ENCODE data around the gene ELP5. TPM values are rescaled to one million over a fixed set of nuclear protein-coding genes. Genes with fewer than 3 reads are reported as not detected.

ELP5 gene
- total RNA-seq, 1 donor from 2014 or later, result 106 TPM

GRCh38 chr17:7217113-7217987 lies 34.7 kb upstream of the ELP5 start:
- Histone ChIP-seq H3K4me3 (peak overlapping the region; percentile 58 to 76), H3K36me3 (peaks cover 4 to 6% of the 10 kb centered on the region in 2 donors), H3K27me3 (no peaks in the 10 kb centered on the region), H3K4me1 (peaks cover 23 to 40% of the 10 kb centered on the region in 2 donors), H3K27ac (peak overlapping the region; percentile 96 to 100), H3K9me3 (no peaks in the 10 kb centered on the region)
- intact Hi-C loops (cut with DNase I), result loop anchor here (10.0 kb wide), 1 partner anchor 617 kb away; the partner anchor contains the start of gene KDM6B
- no peak for DNase-seq (ENCODE audit: low spot score in 2 of 2)
- TF ChIP-seq CTCF (IDR thresholded peaks at IDR 0.05), result no peak

GRCh38 chr17:7218166-7218565 lies 33.8 kb upstream of the ELP5 start:
- DNase-seq (ENCODE audit: low spot score in 2 of 2), result no peak
- Histone ChIP-seq H3K36me3 (peaks cover 13 to 14% of the 10 kb centered on the region in 2 donors), H3K4me1 (peaks cover 23 to 40% of the 10 kb centered on the region in 2 donors), H3K27ac (peak overlapping the region; percentile 96 to 100), H3K9me3 (no peaks in the 10 kb centered on the region), H3K27me3 (no peaks in the 10 kb centered on the region), H3K4me3 (peak overlapping the region in 1 of 2 donors; percentile 76)
- intact Hi-C loops (cut with DNase I), result loop anchor here (10.0 kb wide), 1 partner anchor 617 kb away; the partner anchor contains the start of gene KDM6B
- TF ChIP-seq CTCF (IDR thresholded peaks at IDR 0.05), result no peak

- no peak for TF ChIP-seq CTCF (IDR thresholded peaks at IDR 0.05)
- DNase-seq (ENCODE audit: low spot score in 2 of 2), result no peak
- Histone ChIP-seq H3K36me3 (peaks cover 19 to 20% of the 10 kb centered on the region in 2 donors), H3K4me3 (no peak overlapping the region), H3K9me3 (no peaks in the 10 kb centered on the region), H3K27ac (peak overlapping the region; percentile 96 to 100), H3K27me3 (no peaks in the 10 kb centered on the region), H3K4me1 (peaks cover 23 to 40% of the 10 kb centered on the region in 2 donors)
- intact Hi-C loops (cut with DNase I), result loop anchor here (1.0 to 10.0 kb wide), 2 partner anchors 21 to 616 kb away; partner anchors contain the start of genes KDM6B and PHF23
Measured at GRCh38 chr17:7218758-7219157, 33.3 kb upstream of the ELP5 start.

GRCh38 chr17:7219229-7219811 lies 32.7 kb upstream of the ELP5 start:
- DNase-seq (ENCODE audit: low spot score in 2 of 2), result no peak
- Histone ChIP-seq H3K4me3 (peak overlapping the region; percentile 81 to 98), H3K27me3 (no peaks in the 10 kb centered on the region), H3K9me3 (no peaks in the 10 kb centered on the region), H3K27ac (peak overlapping the region; percentile 96 to 100), H3K4me1 (peaks cover 23 to 40% of the 10 kb centered on the region in 2 donors), H3K36me3 (peaks cover 24 to 25% of the 10 kb centered on the region in 2 donors)
- TF ChIP-seq CTCF (IDR thresholded peaks at IDR 0.05), result no peak
- intact Hi-C loops (cut with DNase I), result loop anchor here (1.0 to 10.0 kb wide), 2 partner anchors 20 to 615 kb away; partner anchors contain the start of genes KDM6B and PHF23

GRCh38 chr17:7219812-7220592 lies 32.0 kb upstream of the ELP5 start, which contains the start of the genes ACADVL and DLG4:
ACADVL (plus strand) TSS chr17:7219938; CDS start chr17:7219985, 47 bp downstream.
DLG4 (minus strand) TSS chr17:7219836.
- TF ChIP-seq CTCF (IDR thresholded peaks at IDR 0.05), result no peak
- Histone ChIP-seq H3K4me3 (peak within 1 kb of the TSS; percentile 81 to 98), H3K9me3 (no peaks in the 10 kb centered on the region), H3K4me1 (peaks cover 23 to 40% of the 10 kb centered on the region in 2 donors), H3K27ac (peak within 1 kb of the TSS; percentile 96 to 100), H3K36me3 (peaks cover 31 to 32% of the 10 kb centered on the region in 2 donors), H3K27me3 (no peaks in the 10 kb centered on the region)
- intact Hi-C loops (cut with DNase I), result loop anchor here (1.0 to 10.0 kb wide), 2 partner anchors 19 to 615 kb away; partner anchors contain the start of genes KDM6B and PHF23
- DNase-seq (ENCODE audit: low spot score in 2 of 2), result peak; percentile 78 to 96

Measured in ascending aorta (tissue), 2 donors.